Kidney (tissue), 22 donors: Measurements from ENCODE around the gene LENEP. TPM values are rescaled to one million over a fixed set of nuclear protein-coding genes. Genes with fewer than 3 reads are reported as not detected.

ENCODE experiments used
- DNase-seq, 5 donors: peaks; one replicate each; pipeline ENCODE4 v3.0.0-alpha.2; 2013 to 2020
- FAIRE-seq: peaks from 2 replicates; lab custom pipeline; 2012; peaks lifted over from hg19 to GRCh38; lab: Jason Lieb, UNC
- H3K27ac ChIP-seq, 2 donors: one replicate each; pipeline ENCODE4 v1.7.0; 2013; ENCODE audit warnings: low read depth in 2 of 2, low read length in 2 of 2, inconsistent platforms in 1 of 2
- H3K27me3 ChIP-seq: one replicate; pipeline ENCODE4 v1.7.1; 2013; ENCODE audit warnings: low read length, inconsistent platforms; ENCODE audit not compliant: control insufficient read depth, insufficient read depth
- H3K36me3 ChIP-seq, 3 donors: one replicate each; pipeline versions ENCODE4 v1.7.0 to v1.7.1; 2013; ENCODE audit warnings: low read length in 3 of 3, control low read depth in 1 of 3, inconsistent platforms in 1 of 3; ENCODE audit not compliant: insufficient read depth in 3 of 3, control insufficient read depth in 2 of 3
- H3K4me1 ChIP-seq, 3 donors: one replicate each; pipeline versions ENCODE4 v1.7.0 to v1.7.1; 2013; ENCODE audit warnings: low read length in 3 of 3, inconsistent platforms in 1 of 3, low read depth in 1 of 3; ENCODE audit not compliant: control insufficient read depth in 2 of 3, insufficient read depth in 2 of 3
- H3K4me3 ChIP-seq, 3 donors: one replicate each; pipeline versions ENCODE4 v1.7.0 to v1.8.1; 2013; ENCODE audit warnings: low read length in 3 of 3, control low read depth in 1 of 3, inconsistent platforms in 1 of 3
- H3K9ac ChIP-seq, 3 donors: one replicate each; pipeline versions ENCODE4 v1.7.0 to v1.7.1; 2013; ENCODE audit warnings: low read length in 3 of 3, control low read depth in 1 of 3, inconsistent platforms in 1 of 3
- H3K9me3 ChIP-seq, 3 donors: one replicate each; pipeline versions ENCODE4 v1.7.0 to v1.7.1; 2013; ENCODE audit warnings: low read length in 3 of 3, control low read depth in 1 of 3, inconsistent platforms in 1 of 3; ENCODE audit not compliant: control insufficient read depth in 2 of 3, insufficient read depth in 1 of 3
- intact Hi-C: fragments of 100-400 bp; cut with DNase I; formaldehyde crosslinking; loops from one replicate; pipeline ENCODE4 v1.11.1; 2022
- long read RNA-seq, 10 donors: library from polyadenylated mRNA in 1 of 10; unstranded in 1 of 10; transcript quantifications; one replicate each; pipeline ENCODE4 v2.0.0 and lab custom pipeline, GENCODE V29; 2021 to 2026
- polyA plus RNA-seq: library from polyadenylated mRNA; stranded (reverse); fragments of 350-450 nt; fragmentation: Illumina TruSeq; extraction: RNeasy Lipid Tissue Mini Kit (QIAGEN cat#74804); gene quantifications from one replicate; pipeline ENCODE4 v1.2.3, GENCODE V29; 2014; ENCODE audit warnings: low read depth, low replicate concordance; ENCODE audit not compliant: insufficient read depth
- total RNA-seq: library from RNA; stranded (reverse); fragmentation: NEBNext Ultra II Directional; extraction: Animal tissue kit (Norgen Biotek cat#: 25700); gene quantifications from one replicate; pipeline ENCODE4 v1.2.1, GENCODE V29; 2021
- TF ChIP-seq, protein P1 (sequence below): IDR thresholded peaks from 3 replicates; pipeline ENCODE4 v1.5.1; 2012; ENCODE audit warnings: mild to moderate bottlenecking, moderate library complexity, borderline replicate concordance; ENCODE audit not compliant: insufficient read depth; ENCODE audit errors: extremely low read depth
- donor health status: control.
- donor health status: control.
- donor health status: control.
- donor health status: control.
- donor health status: control.
- donor health status: DM: yes; HTN: yes; CAD: no.
- donor health status: Normal renal cell carcinoma (clear cell type).

LENEP gene, protein sequence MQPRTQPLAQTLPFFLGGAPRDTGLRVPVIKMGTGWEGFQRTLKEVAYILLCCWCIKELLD
- total RNA-seq, result not detected
- not detected for polyA plus RNA-seq
- long read RNA-seq, donor 1, result 0 reads
- long read RNA-seq, donor 2, result 0 reads
- long read RNA-seq, donor 3, result 0 reads
- long read RNA-seq, donor 4, result 0 reads
- long read RNA-seq, donor 5, result 0 reads
- long read RNA-seq, donor 6, result 0 reads
- long read RNA-seq, donor 7, result 0 reads
- long read RNA-seq, donor 8, result 0 reads
- long read RNA-seq, donor 9, result 0 reads
- long read RNA-seq, donor 10, result 0 reads

DNA sequence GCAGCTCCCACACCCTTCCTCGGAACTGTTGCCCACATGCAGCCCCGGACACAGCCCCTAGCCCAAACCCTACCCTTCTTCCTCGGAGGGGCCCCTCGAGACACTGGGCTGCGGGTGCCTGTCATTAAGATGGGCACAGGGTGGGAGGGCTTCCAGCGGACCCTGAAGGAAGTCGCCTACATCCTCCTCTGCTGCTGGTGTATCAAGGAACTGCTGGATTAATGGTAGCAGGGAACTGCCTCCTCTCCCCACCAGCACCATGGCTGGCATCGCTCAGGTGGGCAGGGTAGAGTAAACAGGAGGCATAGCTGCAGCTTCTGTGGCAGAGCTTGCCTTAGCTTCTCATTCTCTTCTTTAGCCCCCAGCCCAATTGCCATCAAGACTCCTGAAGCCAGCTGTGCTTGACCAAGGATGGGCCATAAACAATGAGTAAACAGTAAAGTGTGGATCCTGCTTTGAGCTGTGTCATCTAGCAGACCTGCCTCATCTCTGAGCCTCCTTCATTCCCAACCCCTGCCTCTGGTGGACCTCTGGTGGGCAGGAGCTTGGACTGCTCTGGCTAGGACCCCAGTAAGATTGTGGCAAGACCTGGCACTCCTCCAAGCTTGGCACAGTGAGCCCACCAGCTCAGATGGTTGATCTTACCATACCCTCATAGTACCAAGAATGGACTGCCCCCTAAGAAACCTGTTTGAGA is at the start of gene LENEP:
TSS of gene LENEP (plus strand) at position 15 of the 697 bp plus-strand sequence. CDS start at position 37, 22 bp downstream.
- Histone ChIP-seq H3K9me3 (no peaks in the 10 kb centered on the region), H3K27ac (no peak within 1 kb of the TSS), H3K36me3 (peaks cover 0 to 2% (median 0%) of the 10 kb centered on the region in 3 donors), H3K9ac (no peak within 1 kb of the TSS), H3K4me1 (no peaks in the 10 kb centered on the region), H3K27me3 (no peaks in the 10 kb centered on the region), H3K4me3 (no peak within 1 kb of the TSS)
- intact Hi-C loops, result no loop called here
- FAIRE-seq, result no peak
- TF ChIP-seq, protein P1, sequence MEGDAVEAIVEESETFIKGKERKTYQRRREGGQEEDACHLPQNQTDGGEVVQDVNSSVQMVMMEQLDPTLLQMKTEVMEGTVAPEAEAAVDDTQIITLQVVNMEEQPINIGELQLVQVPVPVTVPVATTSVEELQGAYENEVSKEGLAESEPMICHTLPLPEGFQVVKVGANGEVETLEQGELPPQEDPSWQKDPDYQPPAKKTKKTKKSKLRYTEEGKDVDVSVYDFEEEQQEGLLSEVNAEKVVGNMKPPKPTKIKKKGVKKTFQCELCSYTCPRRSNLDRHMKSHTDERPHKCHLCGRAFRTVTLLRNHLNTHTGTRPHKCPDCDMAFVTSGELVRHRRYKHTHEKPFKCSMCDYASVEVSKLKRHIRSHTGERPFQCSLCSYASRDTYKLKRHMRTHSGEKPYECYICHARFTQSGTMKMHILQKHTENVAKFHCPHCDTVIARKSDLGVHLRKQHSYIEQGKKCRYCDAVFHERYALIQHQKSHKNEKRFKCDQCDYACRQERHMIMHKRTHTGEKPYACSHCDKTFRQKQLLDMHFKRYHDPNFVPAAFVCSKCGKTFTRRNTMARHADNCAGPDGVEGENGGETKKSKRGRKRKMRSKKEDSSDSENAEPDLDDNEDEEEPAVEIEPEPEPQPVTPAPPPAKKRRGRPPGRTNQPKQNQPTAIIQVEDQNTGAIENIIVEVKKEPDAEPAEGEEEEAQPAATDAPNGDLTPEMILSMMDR, result no peak
- peak in 1 of 5 donors; percentile 54 for DNase-seq

DNA sequence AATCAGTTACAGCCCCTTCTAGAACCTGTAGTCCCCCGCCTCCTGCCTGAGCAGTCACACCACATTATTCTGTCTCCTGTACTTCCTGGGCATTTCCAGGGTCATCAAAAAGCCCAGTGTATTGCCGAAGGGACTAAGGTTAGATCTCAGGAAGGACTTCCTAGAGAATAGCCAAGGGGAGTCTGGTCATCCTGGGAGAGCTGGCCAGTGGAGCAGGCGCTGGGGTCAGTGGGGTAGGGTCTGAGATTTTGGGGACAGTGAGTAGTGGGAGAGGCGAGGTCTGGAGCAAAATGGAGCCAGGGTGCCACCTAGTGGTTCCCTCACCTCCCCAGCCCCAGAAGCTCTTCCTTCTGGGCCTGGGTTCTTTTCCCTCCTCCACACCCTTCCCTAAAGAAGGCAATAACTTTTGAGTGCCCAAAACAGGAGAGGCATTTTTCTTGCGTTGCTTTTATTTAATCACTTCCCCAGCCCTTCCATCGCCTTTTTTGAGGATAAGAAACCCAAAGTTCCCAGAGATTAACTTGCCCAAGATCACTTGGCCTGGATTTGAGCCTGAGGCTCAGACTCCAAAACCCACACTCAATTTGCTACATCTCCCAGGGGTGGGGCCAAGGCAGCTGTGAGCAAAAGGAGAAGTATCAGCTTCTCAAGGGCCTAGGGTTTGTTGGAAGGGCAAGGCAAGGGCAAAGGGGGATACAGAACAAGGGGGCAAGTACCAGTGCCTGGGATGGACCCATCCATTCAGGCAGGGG is 49.6 kb upstream of the LENEP start:
- intact Hi-C loops, result no loop called here

DNA sequence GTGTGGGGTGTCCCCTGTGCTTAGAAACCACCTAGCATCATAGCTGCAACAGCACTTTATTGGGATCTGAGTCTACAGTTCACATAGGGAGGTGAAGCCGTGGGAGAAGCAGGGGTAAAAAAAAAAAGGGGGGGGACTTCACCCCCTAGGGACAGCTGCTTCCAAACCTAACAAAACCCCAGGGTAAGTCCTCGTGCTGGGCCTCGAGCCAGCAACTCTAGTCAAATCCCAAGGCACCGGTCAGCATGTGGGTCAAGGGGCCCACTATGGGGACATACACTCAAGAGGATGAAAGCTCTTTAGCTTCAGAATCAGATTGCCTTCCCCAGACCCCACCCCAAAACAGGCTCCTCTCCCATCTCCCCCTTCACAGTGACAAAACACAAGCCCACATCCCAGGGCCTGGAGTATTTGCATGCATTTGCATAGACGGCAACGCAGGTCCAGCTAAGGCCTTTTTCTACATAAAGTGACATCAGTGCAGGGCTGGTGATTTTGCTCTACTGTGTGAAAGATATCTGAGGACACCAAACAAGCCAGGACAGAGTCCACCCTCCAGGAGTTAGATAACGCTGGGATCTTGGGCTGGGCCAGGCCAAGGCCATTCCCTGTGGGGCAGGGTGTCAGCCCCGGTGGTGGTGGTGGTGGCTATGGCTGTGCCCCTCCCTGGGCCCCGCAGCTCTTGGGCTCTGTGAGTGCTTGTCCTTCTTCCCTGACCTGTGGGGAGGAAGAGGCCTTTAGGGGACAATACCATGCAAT is 48.8 kb upstream of the LENEP start:
- Histone ChIP-seq H3K4me1 (peaks cover 0 to 24% (median 11%) of the 10 kb centered on the region in 3 donors), H3K9me3 (no peaks in the 10 kb centered on the region), H3K36me3 (peaks cover 0 to 14% (median 5%) of the 10 kb centered on the region in 3 donors), H3K27me3 (no peaks in the 10 kb centered on the region), H3K27ac (peak overlapping the region in 1 of 2 donors; percentile 45), H3K9ac (no peak overlapping the region), H3K4me3 (no peak overlapping the region)
- FAIRE-seq (no peak), DNase-seq (no peak)
- intact Hi-C loops, result no loop called here
- TF ChIP-seq, protein P1, result no peak

More for the DNA sequence above, 49.6 kb upstream of the LENEP start:
- no peaks in the 10 kb centered on the region for H3K9me3 ChIP-seq
- TF ChIP-seq, protein P1, result peak; percentile 53
- no peaks in the 10 kb centered on the region for H3K27me3 ChIP-seq
- no peak for FAIRE-seq
- peak in 3 of 5 donors; percentile 29 to 54 (median 40) for DNase-seq
- H3K36me3 ChIP-seq, result peaks cover 0 to 14% (median 5%) of the 10 kb centered on the region in 3 donors
- peaks cover 0 to 24% (median 11%) of the 10 kb centered on the region in 3 donors for H3K4me1 ChIP-seq
- H3K27ac ChIP-seq, result peak overlapping the region in 1 of 2 donors; percentile 45
- H3K9ac ChIP-seq, result peak overlapping the region in 1 of 3 donors; percentile 6
- no peak overlapping the region for H3K4me3 ChIP-seq
